Measurements from ENCODE around the gene SNX9.
A peak's percentile ranks its signal among the peaks of the same experiment; 100 is the strongest.

The SNX9 gene

GRCh38 chr6:157985378-157986155, 162.5 kb downstream of the SNX9 start (continued):
- TF ChIP-seq ZNF211 (tag by site-specific recombination; IDR thresholded peaks at IDR 0.05; ENCODE audit: low read depth), result no peak
- 0 out of 2 replicates have a peak, but pooled peaks have one; percentile 33 for TF ChIP-seq ZBTB17 (tag by site-specific recombination; IDR thresholded peaks at IDR 0.05)
- TF ChIP-seq TRIM28 (IDR thresholded peaks at IDR 0.05; ENCODE audit: borderline replicate concordance, low read length), result no peak
- no peak for TF ChIP-seq ZNF280C (tag by site-specific recombination; IDR thresholded peaks at IDR 0.05)
- TF ChIP-seq ZNF26 (tag by site-specific recombination; IDR thresholded peaks at IDR 0.05), result no peak
- no peak for TF ChIP-seq ZNF398 (tag by site-specific recombination; IDR thresholded peaks at IDR 0.05)
- TF ChIP-seq ZNF10 (tag by site-specific recombination; IDR thresholded peaks at IDR 0.05), result no peak
- no peak for TF ChIP-seq KLF17 (tag by site-specific recombination; IDR thresholded peaks at IDR 0.05)
- no peak for TF ChIP-seq ATF2 (tag by site-specific recombination; IDR thresholded peaks at IDR 0.05; ENCODE audit: low read depth)
- no peak for TF ChIP-seq ZSCAN4 (tag by site-specific recombination; IDR thresholded peaks at IDR 0.05)
- no peak for TF ChIP-seq AEBP2 (tag by site-specific recombination; IDR thresholded peaks at IDR 0.05; ENCODE audit: borderline replicate concordance)
- TF ChIP-seq ZEB2 (tag by site-specific recombination; IDR thresholded peaks at IDR 0.05), result no peak
- TF ChIP-seq ZNF521 (tag by site-specific recombination; IDR thresholded peaks at IDR 0.05), result no peak
- TF ChIP-seq ZNF785 (tag by site-specific recombination; IDR thresholded peaks at IDR 0.05), result no peak
- no peak for TF ChIP-seq ZNF292 (tag by site-specific recombination; IDR thresholded peaks at IDR 0.05; ENCODE audit: borderline replicate concordance, low read depth)
- no peak for TF ChIP-seq ZNF223 (tag by site-specific recombination; IDR thresholded peaks at IDR 0.05)
- TF ChIP-seq SP7 (tag by site-specific recombination; IDR thresholded peaks at IDR 0.05), result peak; percentile 71
- TF ChIP-seq ZNF514 (tag by site-specific recombination; IDR thresholded peaks at IDR 0.05), result no peak
- no peak for TF ChIP-seq ZNF350 (tag by site-specific recombination; IDR thresholded peaks at IDR 0.05)
- no peak for TF ChIP-seq ZNF626 (tag by site-specific recombination; IDR thresholded peaks at IDR 0.05)
- no peak for TF ChIP-seq WT1 (tag by site-specific recombination; IDR thresholded peaks at IDR 0.05)
- no peak for TF ChIP-seq KLF1 (tag by site-specific recombination; IDR thresholded peaks at IDR 0.05)
- no peak for TF ChIP-seq ZNF830 (tag by site-specific recombination; IDR thresholded peaks at IDR 0.05; ENCODE audit: low read depth)
- no peak for TF ChIP-seq ZNF670 (tag by site-specific recombination; IDR thresholded peaks at IDR 0.05; ENCODE audit: low read depth)
- no peak for TF ChIP-seq ZNF202 (tag by site-specific recombination; IDR thresholded peaks at IDR 0.05; ENCODE audit: borderline replicate concordance)

Measured in HEK293 (cell line).